NB4 (cell line): ENCODE results near the gene MAPK13.
A peak's percentile ranks its signal among the peaks of the same experiment; 100 is the strongest.

Experiments
- DNase-seq: peaks from one replicate; pipeline ENCODE4 v3.0.0; 2010; ENCODE audit warnings: low read depth
- H3K4me3 ChIP-seq: one replicate; pipeline ENCODE4 v1.5.1; 2011; ENCODE audit warnings: mild to moderate bottlenecking, low read depth, low read length, moderate library complexity
- MAX ChIP-seq: IDR thresholded peaks from 2 replicates; pipeline ENCODE4 v1.6.1; 2011; ENCODE audit warnings: low read depth, low read length
- MYC ChIP-seq: IDR thresholded peaks from 2 replicates; pipeline ENCODE4 v1.6.1; 2011; ENCODE audit warnings: low read depth, low read length
- POLR2A ChIP-seq: IDR thresholded peaks from 2 replicates; pipeline ENCODE4 v1.6.1; 2011; ENCODE audit warnings: mild to moderate bottlenecking; ENCODE audit not compliant: insufficient read length; ENCODE audit errors: extremely low read depth
- TF ChIP-seq, protein P1 (sequence below): IDR thresholded peaks from one replicate; pipeline ENCODE4 v1.5.1; 2012; ENCODE audit warnings: low read depth, low read length

Gene MAPK13

DNA sequence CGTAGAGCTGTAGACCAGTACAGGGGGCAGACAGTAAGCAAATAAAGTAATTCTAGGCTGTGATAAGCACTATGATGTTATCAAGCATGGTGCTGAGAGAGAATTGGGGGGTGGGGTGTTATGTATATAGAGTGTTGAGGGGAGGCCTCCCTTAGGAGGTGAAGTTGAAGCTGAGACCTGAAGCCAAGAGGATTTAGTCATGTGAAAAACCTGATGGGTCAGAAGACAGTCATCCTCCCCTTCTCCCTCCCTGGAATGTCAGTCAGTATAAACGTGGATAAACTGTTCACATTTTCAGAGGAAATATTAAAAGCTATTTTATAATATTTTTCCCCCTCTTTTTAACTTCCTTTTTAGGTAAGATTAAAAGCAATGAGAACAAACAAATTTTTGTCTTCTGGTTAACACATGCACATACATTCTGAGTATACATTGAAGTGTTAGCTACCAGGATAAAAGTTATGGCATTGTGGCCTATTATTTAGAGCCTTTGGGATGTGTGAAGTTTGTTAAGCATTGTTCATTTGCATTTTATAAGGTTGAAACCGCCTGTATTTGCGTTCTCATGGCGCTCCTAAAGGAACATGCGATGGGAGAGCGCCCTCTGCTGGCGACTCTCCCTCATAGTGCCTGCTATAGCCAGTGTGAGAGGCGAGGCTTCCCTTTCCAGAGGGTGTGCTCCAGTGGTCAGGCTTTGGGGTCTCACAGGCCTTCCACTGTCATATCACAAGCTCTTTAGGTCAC lies 35.4 kb upstream of the MAPK13 start:
- no peak overlapping the region for H3K4me3 ChIP-seq
- TF ChIP-seq POLR2A: no peak
- TF ChIP-seq MYC: no peak
- peak; percentile 35; the same call in 1 of the 2 replicates for TF ChIP-seq MAX
- TF ChIP-seq, protein P1, sequence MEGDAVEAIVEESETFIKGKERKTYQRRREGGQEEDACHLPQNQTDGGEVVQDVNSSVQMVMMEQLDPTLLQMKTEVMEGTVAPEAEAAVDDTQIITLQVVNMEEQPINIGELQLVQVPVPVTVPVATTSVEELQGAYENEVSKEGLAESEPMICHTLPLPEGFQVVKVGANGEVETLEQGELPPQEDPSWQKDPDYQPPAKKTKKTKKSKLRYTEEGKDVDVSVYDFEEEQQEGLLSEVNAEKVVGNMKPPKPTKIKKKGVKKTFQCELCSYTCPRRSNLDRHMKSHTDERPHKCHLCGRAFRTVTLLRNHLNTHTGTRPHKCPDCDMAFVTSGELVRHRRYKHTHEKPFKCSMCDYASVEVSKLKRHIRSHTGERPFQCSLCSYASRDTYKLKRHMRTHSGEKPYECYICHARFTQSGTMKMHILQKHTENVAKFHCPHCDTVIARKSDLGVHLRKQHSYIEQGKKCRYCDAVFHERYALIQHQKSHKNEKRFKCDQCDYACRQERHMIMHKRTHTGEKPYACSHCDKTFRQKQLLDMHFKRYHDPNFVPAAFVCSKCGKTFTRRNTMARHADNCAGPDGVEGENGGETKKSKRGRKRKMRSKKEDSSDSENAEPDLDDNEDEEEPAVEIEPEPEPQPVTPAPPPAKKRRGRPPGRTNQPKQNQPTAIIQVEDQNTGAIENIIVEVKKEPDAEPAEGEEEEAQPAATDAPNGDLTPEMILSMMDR: peak; percentile 94
- peak; percentile 84 for DNase-seq

GRCh38 chr6:36095497-36096391 lies 34.6 kb upstream of the MAPK13 start:
- DNase-seq: no peak
- no peak for TF ChIP-seq POLR2A
- H3K4me3 ChIP-seq: no peak overlapping the region

- TF ChIP-seq MYC (no peak), POLR2A (no peak), MAX (no peak)
- no peak overlapping the region for H3K4me3 ChIP-seq
- DNase-seq: no peak
Observed at GRCh38 chr6:36098253-36098919, 31.9 kb upstream of the MAPK13 start.

GRCh38 chr6:36098920-36099647 lies 31.2 kb upstream of the MAPK13 start:
- no peak overlapping the region for H3K4me3 ChIP-seq
- DNase-seq: no peak
- TF ChIP-seq, protein P1: no peak
- TF ChIP-seq MAX (no peak), MYC (no peak), POLR2A (no peak)

- TF ChIP-seq MYC: no peak
- no peak for TF ChIP-seq POLR2A
- no peak for TF ChIP-seq MAX
- TF ChIP-seq, protein P1: no peak
- H3K4me3 ChIP-seq: no peak overlapping the region
- DNase-seq: no peak
Observed at GRCh38 chr6:36099869-36100483, 30.3 kb upstream of the MAPK13 start.

GRCh38 chr6:36101691-36102090 lies 28.6 kb upstream of the MAPK13 start:
- no peak overlapping the region for H3K4me3 ChIP-seq
- TF ChIP-seq, protein P1: no peak
- TF ChIP-seq MAX: no peak
- no peak for TF ChIP-seq POLR2A
- no peak for TF ChIP-seq MYC
- DNase-seq: no peak
